Naive thymus-derived CD4-positive, alpha-beta T cell (primary cell): Measurements from ENCODE around the gene MARCHF9. TPM values are rescaled to one million over a fixed set of nuclear protein-coding genes. Genes with fewer than 3 reads are reported as not detected.
A peak's percentile ranks its signal among the peaks of the same experiment; 100 is the strongest.

Experiments used
- ATAC-seq: fragments of 150-1000 bp; cut with Tn5 transposase; 2 replicates; pipeline ENCODE4 v1.10.0; 2021; ENCODE audit warnings: mild to moderate bottlenecking, moderate library complexity
- CTCF ChIA-PET: fragments of 350-600 bp; sonication (Branson Sonifier 250); formaldehyde crosslinking; loops from one replicate; lab custom pipeline; 2021; ENCODE audit warnings: antibody characterized with exemption; lab: Charles Lee
- POLR2A ChIA-PET: fragments of 350-600 bp; sonication (Branson Sonifier 250); formaldehyde crosslinking; loops from one replicate; lab custom pipeline; 2021; ENCODE audit warnings: antibody characterized with exemption, inconsistent platforms; lab: Charles Lee
- DNase-seq, 9 donors: peaks; one replicate each; pipeline versions ENCODE4 v3.0.0 to v3.0.0-alpha.2; 2020 to 2022; ENCODE audit warnings: mixed read lengths in 1 of 9
- H3K27ac ChIP-seq: one replicate; pipeline ENCODE4 v1.7.0; 2013; ENCODE audit warnings: mild to moderate bottlenecking, low read depth, low read length, moderate library complexity
- H3K27me3 ChIP-seq, 2 donors: one replicate each; pipeline ENCODE4 v1.7.0; 2013; ENCODE audit warnings: low read length in 2 of 2, mild to moderate bottlenecking in 2 of 2, moderate library complexity in 2 of 2; ENCODE audit not compliant: control insufficient read depth in 2 of 2, insufficient read depth in 2 of 2
- H3K36me3 ChIP-seq, 3 experiments: 1 replicate in 2 of 3; 2 replicates in 1 of 3; pipeline ENCODE4 v1.7.0; 2013; ENCODE audit warnings: low read length in 3 of 3, mild to moderate bottlenecking in 3 of 3, moderate library complexity in 1 of 3; ENCODE audit not compliant: insufficient read depth in 3 of 3, control insufficient read depth in 2 of 3
- H3K4me1 ChIP-seq, 2 donors: one replicate each; pipeline ENCODE4 v1.7.0; 2013; ENCODE audit warnings: low read length in 2 of 2, mild to moderate bottlenecking in 2 of 2, moderate library complexity in 1 of 2; ENCODE audit not compliant: control insufficient read depth in 2 of 2, insufficient read depth in 2 of 2
- H3K4me3 ChIP-seq: 2 replicates; pipeline ENCODE4 v1.7.0; 2013; ENCODE audit warnings: mild to moderate bottlenecking, low read length
- H3K9me3 ChIP-seq, 3 experiments: 1 replicate in 2 of 3; 2 replicates in 1 of 3; pipeline ENCODE4 v1.7.0; 2013; ENCODE audit warnings: low read length in 3 of 3; ENCODE audit not compliant: control insufficient read depth in 2 of 3
- H3K27ac Mint-ChIP-seq, 9 donors: one replicate each; pipeline ENCODE4 v1.8.0; 2020 to 2022; ENCODE audit warnings: mixed read lengths in 9 of 9, mild to moderate bottlenecking in 8 of 9, moderate library complexity in 5 of 9, inconsistent platforms in 2 of 9
- H3K27me3 Mint-ChIP-seq, 5 donors: one replicate each; pipeline ENCODE4 v1.8.0; 2021 to 2022; ENCODE audit warnings: mixed read lengths in 5 of 5, mild to moderate bottlenecking in 1 of 5
- H3K36me3 Mint-ChIP-seq, 5 donors: one replicate each; pipeline ENCODE4 v1.8.0; 2020 to 2022; ENCODE audit warnings: mixed read lengths in 5 of 5, mild to moderate bottlenecking in 3 of 5, inconsistent platforms in 1 of 5
- H3K4me1 Mint-ChIP-seq, 7 donors: one replicate each; pipeline ENCODE4 v1.8.0; 2020 to 2022; ENCODE audit warnings: mixed read lengths in 7 of 7, mild to moderate bottlenecking in 3 of 7, inconsistent platforms in 1 of 7
- H3K4me3 Mint-ChIP-seq, 10 donors: one replicate each; pipeline ENCODE4 v1.8.0; 2020 to 2022; ENCODE audit warnings: mild to moderate bottlenecking in 10 of 10, mixed read lengths in 10 of 10, moderate library complexity in 6 of 10, inconsistent platforms in 2 of 10
- H3K9me3 Mint-ChIP-seq, 11 donors: one replicate each; pipeline ENCODE4 v1.8.0; 2020 to 2022; ENCODE audit warnings: mixed read lengths in 11 of 11, mild to moderate bottlenecking in 4 of 11, inconsistent platforms in 1 of 11, moderate library complexity in 1 of 11
- intact Hi-C, 2 donors: fragments of 100-400 bp; cut with micrococcal nuclease; formaldehyde crosslinking; loops; one replicate each; pipeline ENCODE4 v1.15.1; 2023
- polyA plus RNA-seq, 2 donors: library from polyadenylated mRNA; unstranded; fragments of 300-500 nt; fragmentation: Illumina TruSeq; gene quantifications; one replicate each; pipeline ENCODE4 v1.2.3, GENCODE V29; 2021
- total RNA-seq, 6 experiments: library from RNA in 5 of 6; stranded (reverse) in 5 of 6; gene quantifications; 1 replicate in 5 of 6; 2 replicates in 1 of 6; pipeline ENCODE4 v1.2.3 and lab custom pipeline; 2021 to 2026

The MARCHF9 gene
- total and polyA plus RNA-seq, 7 experiments from 2014 or later = 3.2 to 61.7 (median 40.5) TPM

DNA sequence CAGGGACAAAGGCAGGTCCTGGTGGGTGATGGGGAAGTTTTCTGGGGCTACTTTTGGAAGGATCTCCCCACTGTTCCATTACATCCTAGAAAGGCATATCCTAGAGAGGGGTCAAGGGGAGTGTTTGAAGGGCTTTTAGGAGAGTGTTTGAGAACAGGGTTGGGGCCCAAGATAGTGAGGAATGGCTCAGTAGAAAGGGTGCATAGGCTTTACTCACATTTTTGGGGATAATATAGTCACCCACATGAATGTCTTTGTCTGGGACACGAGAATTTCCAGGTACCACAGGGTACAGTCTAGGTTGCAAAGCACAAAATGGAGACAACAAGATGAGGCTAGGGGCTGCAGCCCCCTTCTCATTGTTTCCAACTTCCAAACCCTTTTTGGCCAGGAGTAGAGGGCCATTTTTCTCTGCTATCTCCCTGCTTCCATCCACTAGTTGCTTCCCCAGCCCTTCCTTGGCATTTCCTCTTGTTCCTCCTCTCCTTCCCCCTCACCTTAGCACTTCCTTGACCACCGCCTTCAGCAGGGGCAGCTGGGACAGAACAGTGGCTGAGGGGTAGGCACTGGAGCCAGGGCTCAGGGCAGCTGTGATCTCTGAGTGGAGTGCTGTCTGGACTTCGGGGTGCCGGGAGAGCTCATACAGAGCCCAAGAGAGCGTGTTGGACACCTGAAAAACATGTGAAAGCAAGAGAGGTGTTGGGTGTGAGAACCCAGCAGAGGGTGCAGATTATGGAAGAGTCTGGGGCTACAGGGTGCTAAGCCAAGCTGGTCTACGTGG, 9.2 kb downstream of the MARCHF9 start:
- peaks cover 0 to 12% (median 0%) of the 10 kb centered on the region in 3 experiments for H3K36me3 ChIP-seq
- H3K27me3 Mint-ChIP-seq = peaks cover 9 to 27% (median 17%) of the 10 kb centered on the region in 5 donors
- ChIA-PET CTCF (interaction anchor here (0.6 to 1.4 kb wide), 7 partner anchors 8 to 181 kb away, joined by 3 to 5 read pairs (median 3); partner anchors contain the start of gene AVIL), POLR2A (interaction anchor here (0.7 to 2.3 kb wide), 5 partner anchors 12 to 46 kb away, joined by 3 to 7 read pairs (median 4); partner anchors contain the start of genes CDK4 and TSFM)
- H3K4me3 Mint-ChIP-seq = peak overlapping the region; percentile 71 to 93 (median 88)
- H3K27ac Mint-ChIP-seq = peak overlapping the region in 3 of 9 donors; percentile 62 to 72 (median 64)
- no peak overlapping the region for H3K27ac ChIP-seq
- H3K36me3 Mint-ChIP-seq = peaks cover 4 to 13% (median 6%) of the 10 kb centered on the region in 5 donors
- no peaks in the 10 kb centered on the region for H3K9me3 ChIP-seq
- H3K4me3 ChIP-seq = peak overlapping the region; percentile 70
- DNase-seq (no peak), ATAC-seq (no peak)
- peaks cover 0 to 12% of the 10 kb centered on the region in 2 donors for H3K27me3 ChIP-seq
- peaks cover 24 to 48% (median 37%) of the 10 kb centered on the region in 7 donors for H3K4me1 Mint-ChIP-seq
- intact Hi-C loops = no loop called here
- no peaks in the 10 kb centered on the region for H3K9me3 Mint-ChIP-seq
- H3K4me1 ChIP-seq = peaks cover 15 to 32% of the 10 kb centered on the region in 2 donors

DNA sequence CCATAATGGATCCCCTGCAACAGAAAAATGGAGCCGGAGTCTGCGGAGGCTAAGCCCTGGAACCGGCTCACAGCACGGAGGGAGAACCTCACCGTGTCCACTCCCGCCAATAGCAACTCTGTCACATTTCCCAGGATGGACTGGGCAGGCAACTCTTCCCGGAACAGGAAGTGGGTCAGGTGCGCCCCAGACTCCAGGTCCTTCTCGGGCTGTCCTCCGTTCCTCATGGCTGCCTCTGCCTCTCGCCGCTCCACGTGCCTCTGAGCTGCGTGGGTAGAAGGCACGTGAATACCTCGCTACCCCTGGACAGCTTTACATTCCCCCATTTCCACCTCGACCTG, 9.7 kb downstream of the MARCHF9 start:
- no peak overlapping the region for H3K27ac ChIP-seq
- H3K4me3 ChIP-seq = peak overlapping the region; percentile 70
- ChIA-PET POLR2A (interaction anchor here (0.6 to 2.3 kb wide), 6 partner anchors 11 to 46 kb away, joined by 3 to 7 read pairs (median 4); partner anchors contain the start of genes CDK4 and TSFM), CTCF (interaction anchor here (0.6 to 1.4 kb wide), 7 partner anchors 8 to 182 kb away, joined by 3 to 5 read pairs (median 3); partner anchors contain the start of gene AVIL)
- ATAC-seq = peak; percentile 6
- DNase-seq = no peak
- intact Hi-C loops = loop anchor here (1.0 kb wide), 2 partner anchors 8 to 141 kb away; no protein-coding TSS in a partner anchor
- H3K36me3 Mint-ChIP-seq = peaks cover under 1 to 11% (median under 1%) of the 10 kb centered on the region in 5 donors
- no peaks in the 10 kb centered on the region for H3K9me3 Mint-ChIP-seq
- peaks cover 0 to 15% (median 0%) of the 10 kb centered on the region in 3 experiments for H3K36me3 ChIP-seq
- peaks cover 9 to 27% (median 17%) of the 10 kb centered on the region in 5 donors for H3K27me3 Mint-ChIP-seq
- H3K4me1 ChIP-seq = peaks cover 15 to 30% of the 10 kb centered on the region in 2 donors
- H3K9me3 ChIP-seq = no peaks in the 10 kb centered on the region
- peak overlapping the region; percentile 70 to 93 (median 88) for H3K4me3 Mint-ChIP-seq
- peak overlapping the region in 2 of 9 donors; percentile 62 to 71 for H3K27ac Mint-ChIP-seq
- peaks cover 0 to 12% of the 10 kb centered on the region in 2 donors for H3K27me3 ChIP-seq
- H3K4me1 Mint-ChIP-seq = peaks cover 18 to 42% (median 33%) of the 10 kb centered on the region in 7 donors

DNA sequence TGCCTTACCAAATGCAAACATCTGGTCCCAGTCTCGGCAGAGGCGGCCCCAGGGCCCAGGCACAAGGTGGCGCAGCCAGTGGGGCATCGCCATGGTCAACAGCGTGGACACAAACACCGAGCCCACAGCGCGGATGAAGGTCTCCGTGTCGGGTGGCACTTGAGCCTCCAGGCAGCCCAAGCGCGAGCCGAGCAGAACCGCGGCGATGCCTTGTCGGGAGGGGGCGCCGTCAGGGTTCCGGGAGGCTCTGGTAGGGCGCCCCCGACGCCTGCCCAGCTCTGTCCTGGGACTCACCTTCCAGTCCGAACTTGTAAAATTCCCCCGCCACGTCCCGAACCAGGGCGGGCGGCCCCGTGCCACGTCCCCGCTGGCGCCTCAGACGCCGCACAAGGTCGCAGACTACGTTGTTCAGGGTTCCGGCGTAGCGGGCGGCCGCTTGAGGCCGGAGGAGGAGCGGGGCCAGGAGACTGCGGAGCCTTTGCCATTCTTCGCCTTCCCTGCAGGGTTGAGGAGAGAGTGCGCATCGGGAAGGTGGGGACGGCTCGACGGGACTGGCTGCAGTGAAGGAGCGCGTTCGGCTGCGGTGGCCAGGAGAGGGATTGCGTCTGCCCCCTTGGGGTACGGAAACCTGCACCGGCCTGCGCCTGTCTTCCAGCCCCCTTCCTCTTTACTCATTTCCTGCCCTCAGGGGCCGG, 10.2 kb downstream of the MARCHF9 start:
- Mint-ChIP-seq H3K27me3 (peaks cover 9 to 27% (median 17%) of the 10 kb centered on the region in 5 donors), H3K27ac (peak overlapping the region in 1 of 9 donors; percentile 71), H3K9me3 (no peaks in the 10 kb centered on the region), H3K4me3 (peak overlapping the region; percentile 72 to 93 (median 88)), H3K4me1 (peaks cover 16 to 41% (median 32%) of the 10 kb centered on the region in 7 donors), H3K36me3 (peaks cover 0 to 11% (median 4%) of the 10 kb centered on the region in 5 donors)
- ChIA-PET POLR2A (interaction anchor here (0.6 to 2.3 kb wide), 8 partner anchors 9 to 45 kb away, joined by 3 to 7 read pairs (median 3); partner anchors contain the start of genes CDK4 and TSFM), CTCF (interaction anchor here (0.6 to 3.5 kb wide), 7 partner anchors 9 to 182 kb away, joined by 3 to 14 read pairs (median 3); partner anchors contain the start of gene AVIL)
- H3K4me3 ChIP-seq = peak overlapping the region; percentile 70
- H3K4me1 ChIP-seq = peaks cover 15 to 26% of the 10 kb centered on the region in 2 donors
- peaks cover 0 to 15% (median 0%) of the 10 kb centered on the region in 3 experiments for H3K36me3 ChIP-seq
- peak overlapping the region; percentile 39 for H3K27ac ChIP-seq
- intact Hi-C loops = loop anchor here (1.0 kb wide), 2 partner anchors 9 to 140 kb away; no protein-coding TSS in a partner anchor
- peaks cover 0 to 12% of the 10 kb centered on the region in 2 donors for H3K27me3 ChIP-seq
- DNase-seq (peak in 5 of 9 donors; percentile 42 to 62 (median 45)), ATAC-seq (peak; percentile 79)
- H3K9me3 ChIP-seq = no peaks in the 10 kb centered on the region

DNA sequence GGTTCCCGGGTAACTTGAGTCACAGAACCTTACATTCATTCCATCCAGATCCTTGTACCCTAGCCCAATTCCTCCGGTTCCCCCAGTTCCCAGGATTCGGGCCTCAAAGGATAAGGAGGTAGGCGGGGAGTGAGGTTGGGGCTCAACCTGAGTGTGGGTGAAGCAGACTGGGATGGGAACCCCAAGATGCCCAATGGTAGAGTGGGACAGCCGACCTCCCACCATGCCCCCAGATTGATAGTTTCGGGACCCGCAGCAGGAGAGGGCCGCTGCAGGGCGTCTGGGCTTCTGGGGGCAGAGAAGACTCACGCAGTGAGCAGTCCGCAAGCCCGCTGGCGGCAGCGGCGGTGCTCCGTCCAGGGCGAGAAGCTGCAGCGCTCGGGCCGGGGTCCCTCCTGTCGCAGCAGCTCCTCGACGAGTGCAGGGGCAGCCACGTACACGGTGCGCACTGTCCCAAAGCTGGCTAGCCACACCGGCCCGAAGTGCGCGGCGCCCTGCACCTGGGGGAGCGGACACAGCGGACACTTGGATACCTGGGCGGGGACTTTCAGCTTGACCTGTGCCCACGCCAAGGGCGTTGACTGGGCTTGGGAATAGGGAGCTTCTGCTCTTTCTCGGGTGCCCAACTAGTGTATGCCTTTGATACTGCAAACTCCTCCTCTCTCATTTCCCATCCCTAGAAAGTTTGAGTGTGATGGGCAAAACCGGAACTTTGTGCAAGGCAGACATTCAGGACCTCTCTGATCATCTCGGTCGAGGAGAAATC, 11.0 kb downstream of the MARCHF9 start:
- peaks cover 15 to 27% of the 10 kb centered on the region in 2 donors for H3K4me1 ChIP-seq
- peaks cover 9 to 27% (median 17%) of the 10 kb centered on the region in 5 donors for H3K27me3 Mint-ChIP-seq
- H3K4me3 ChIP-seq = peak overlapping the region; percentile 70
- peak overlapping the region in 2 of 9 donors; percentile 13 to 31 for H3K27ac Mint-ChIP-seq
- H3K4me1 Mint-ChIP-seq = peaks cover 20 to 40% (median 32%) of the 10 kb centered on the region in 7 donors
- no peaks in the 10 kb centered on the region for H3K9me3 ChIP-seq
- intact Hi-C loops = loop anchor here (1.0 kb wide), 2 partner anchors 10 to 139 kb away; no protein-coding TSS in a partner anchor
- no peak overlapping the region for H3K27ac ChIP-seq
- ChIA-PET POLR2A (interaction anchor here (0.8 to 1.3 kb wide), 5 partner anchors 10 to 24 kb away, joined by 3 to 4 read pairs (median 3); partner anchors contain the start of gene CDK4), CTCF (interaction anchor here (0.8 to 3.5 kb wide), 2 partner anchors 10 to 15 kb away, joined by 3 to 14 read pairs; no protein-coding TSS in a partner anchor)
- H3K36me3 ChIP-seq = peaks cover 0 to 15% (median 0%) of the 10 kb centered on the region in 3 experiments
- peaks cover 0 to 11% (median 5%) of the 10 kb centered on the region in 5 donors for H3K36me3 Mint-ChIP-seq
- H3K27me3 ChIP-seq = peaks cover 0 to 12% of the 10 kb centered on the region in 2 donors
- no peaks in the 10 kb centered on the region for H3K9me3 Mint-ChIP-seq
- H3K4me3 Mint-ChIP-seq = peak overlapping the region; percentile 72 to 93 (median 88)
- peak; percentile 10 for ATAC-seq
- peak in 1 of 9 donors; percentile 30 for DNase-seq

DNA sequence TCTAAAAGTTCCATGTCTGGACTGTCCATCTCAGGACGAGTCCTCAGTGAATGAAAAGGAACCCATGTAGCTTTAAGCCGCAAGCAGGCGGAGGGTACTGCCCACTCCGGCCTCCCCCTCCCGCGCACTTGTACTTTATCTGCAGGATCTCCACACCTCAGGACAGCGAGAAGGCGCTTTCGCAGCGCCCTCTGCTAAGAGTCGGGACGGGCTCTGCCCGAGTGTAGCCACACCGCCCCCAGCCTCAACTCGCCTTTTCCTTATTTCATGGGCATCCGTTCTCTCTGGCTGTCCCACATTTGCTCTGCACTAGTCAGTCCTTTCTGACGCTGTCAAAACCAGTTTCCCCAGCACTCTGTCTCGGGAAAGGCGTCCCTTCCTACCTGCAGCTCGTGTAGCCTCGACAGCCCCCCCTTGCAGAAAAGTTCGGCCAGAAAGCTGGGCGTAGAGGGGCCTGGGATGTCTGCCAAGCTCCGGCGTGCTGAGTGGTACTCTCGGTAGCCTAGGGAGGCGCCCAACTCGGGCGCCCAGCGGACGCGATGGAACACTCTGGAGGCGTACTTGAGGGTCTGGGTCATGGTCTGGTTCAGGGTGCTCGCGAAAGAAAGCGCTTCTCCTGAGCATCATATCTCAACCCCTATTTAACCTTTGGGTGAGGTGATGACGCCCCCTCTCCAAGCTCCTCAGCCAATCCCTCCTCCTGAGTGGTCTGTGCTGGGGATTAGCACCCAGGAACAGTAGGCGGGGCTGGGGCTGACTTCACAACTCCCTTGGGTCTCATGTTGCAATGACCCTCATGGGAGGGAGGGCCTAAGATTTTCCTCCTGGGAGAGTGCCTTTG, 11.8 kb downstream of the MARCHF9 start, which contains the start of gene CYP27B1:
TSS of gene CYP27B1 (minus strand) at position 615 of the 841 bp plus-strand sequence. CDS start at position 578, 37 bp downstream.
- peaks cover 0 to 12% of the 10 kb centered on the region in 2 donors for H3K27me3 ChIP-seq
- no peak within 1 kb of the TSS for H3K27ac ChIP-seq
- Mint-ChIP-seq H3K4me3 (peak within 1 kb of the TSS; percentile 72 to 93 (median 88)), H3K36me3 (peaks cover 0 to 11% (median 5%) of the 10 kb centered on the region in 5 donors), H3K4me1 (peaks cover 24 to 46% (median 39%) of the 10 kb centered on the region in 7 donors), H3K9me3 (no peaks in the 10 kb centered on the region), H3K27me3 (peaks cover 9 to 27% (median 17%) of the 10 kb centered on the region in 5 donors), H3K27ac (peak within 1 kb of the TSS in 3 of 9 donors; percentile 13 to 46 (median 31))
- peaks cover 21 to 35% of the 10 kb centered on the region in 2 donors for H3K4me1 ChIP-seq
- peak within 1 kb of the TSS; percentile 70 for H3K4me3 ChIP-seq
- H3K9me3 ChIP-seq = no peaks in the 10 kb centered on the region
- H3K36me3 ChIP-seq = peaks cover 0 to 16% (median 0%) of the 10 kb centered on the region in 3 experiments
- POLR2A ChIA-PET = interaction anchor here (0.5 to 1.2 kb wide), 5 partner anchors 10 to 25 kb away, joined by 3 to 4 read pairs (median 3); partner anchors contain the start of gene MARCHF9
- DNase-seq (no peak), ATAC-seq (peak; percentile 29)
- intact Hi-C loops = no loop called here
- CTCF ChIA-PET = interaction anchor here (0.8 to 3.5 kb wide), 3 partner anchors 10 to 25 kb away, joined by 3 to 14 read pairs (median 3); no protein-coding TSS in a partner anchor
